Endothelial cell of umbilical vein (primary cell): ENCODE data around the gene CAPNS1. TPM values are rescaled to one million over a fixed set of nuclear protein-coding genes. Genes with fewer than 3 reads are reported as not detected.

Source experiments
- BruUV-seq: library from RNA; stranded (reverse); fragments of 400-500 nt; replicated peaks from 2 replicates; lab custom pipeline; 2021; lab: Mats Ljungman, UMichigan
- CTCF ChIA-PET: fragments of 300-600, 350-600 bp; sonication (Branson Sonifier 250); formaldehyde crosslinking; loops from one replicate; lab custom pipeline; 2021; ENCODE audit warnings: antibody characterized with exemption, inconsistent platforms; lab: Charles Lee
- POLR2A ChIA-PET: fragments of 300-600, 350-600 bp; sonication (Branson Sonifier 250); formaldehyde crosslinking; loops from one replicate; lab custom pipeline; 2021; ENCODE audit warnings: antibody characterized with exemption, inconsistent platforms; lab: Charles Lee
- DNase-seq: peaks from one replicate; pipeline ENCODE4 v3.0.0-alpha.2; 2011; ENCODE audit warnings: low read depth, low spot score
- FAIRE-seq: peaks from 2 replicates; lab custom pipeline; 2011; peaks lifted over from hg19 to GRCh38; lab: Jason Lieb, UNC
- H2AFZ ChIP-seq: 2 replicates; pipeline ENCODE4 v1.6.0; 2012; ENCODE audit warnings: low read depth, low read length, control low read depth, inconsistent platforms
- H3K27ac ChIP-seq: 2 replicates; pipeline ENCODE4 v1.5.1; 2011; ENCODE audit warnings: low read depth, mild to moderate bottlenecking, control low read depth, low read length, moderate library complexity; ENCODE audit not compliant: insufficient read depth
- H3K27me3 ChIP-seq, 2 experiments: 2 replicates each; pipeline versions ENCODE4 v1.6.0 to v1.6.1; 2011; ENCODE audit warnings: low read length in 2 of 2, mixed read lengths in 1 of 2; ENCODE audit not compliant: control insufficient read depth in 2 of 2, insufficient read depth in 2 of 2
- H3K36me3 ChIP-seq, 2 experiments: 2 replicates in 1 of 2; 3 replicates in 1 of 2; pipeline ENCODE4 v1.5.1; 2011; ENCODE audit warnings: low read length in 2 of 2, mild to moderate bottlenecking in 1 of 2, moderate library complexity in 1 of 2; ENCODE audit not compliant: control insufficient read depth in 2 of 2, insufficient read depth in 2 of 2; ENCODE audit errors: extremely low read depth in 1 of 2
- H3K4me1 ChIP-seq: 3 replicates; pipeline ENCODE4 v1.5.1; 2011; ENCODE audit warnings: mild to moderate bottlenecking, low read length; ENCODE audit not compliant: control insufficient read depth, insufficient read depth; ENCODE audit errors: extremely low read depth
- H3K4me2 ChIP-seq: 2 replicates; pipeline ENCODE4 v1.6.1; 2011; ENCODE audit warnings: low read length, control low read depth, mixed read lengths; ENCODE audit not compliant: insufficient read depth
- H3K4me3 ChIP-seq, 3 experiments: fragments of 200-600 bp in 1 of 3; sonication (generic), shearing (Covaris generic) in 1 of 3; replicated peaks in 1 of 3; 2 replicates each; pipeline ENCODE4 v1.5.1; 2011 to 2016; ENCODE audit warnings: control low read depth in 3 of 3, low read length in 3 of 3, mild to moderate bottlenecking in 2 of 3, inconsistent platforms in 1 of 3, low read depth in 1 of 3, moderate library complexity in 1 of 3; ENCODE audit not compliant: insufficient read depth in 1 of 3
- H3K79me2 ChIP-seq: 2 replicates; pipeline ENCODE4 v1.6.0; 2012; ENCODE audit warnings: low read length, inconsistent platforms; ENCODE audit not compliant: control insufficient read depth, insufficient read depth
- H3K9ac ChIP-seq: replicated peaks from 2 replicates; pipeline ENCODE3; 2011; ENCODE audit warnings: low read length, control low read depth; ENCODE audit not compliant: insufficient read depth; ENCODE audit errors: extremely low read depth
- H3K9me1 ChIP-seq: replicated peaks from 3 replicates; pipeline ENCODE4 v1.6.0; 2011; ENCODE audit warnings: mild to moderate bottlenecking, low read length; ENCODE audit not compliant: control insufficient read depth, insufficient read depth; ENCODE audit errors: extremely low read depth
- H3K9me3 ChIP-seq: replicated peaks from 2 replicates; pipeline ENCODE4 v1.5.1; 2012; ENCODE audit warnings: low read length, inconsistent platforms; ENCODE audit not compliant: control insufficient read depth, insufficient read depth
- H4K20me1 ChIP-seq: replicated peaks from 2 replicates; pipeline ENCODE3; 2011; ENCODE audit warnings: mild to moderate bottlenecking, low read length; ENCODE audit not compliant: control insufficient read depth, insufficient read depth; ENCODE audit errors: extremely low read depth
- CTCF ChIP-seq, 2 donors: IDR thresholded peaks; 1 replicate in 1 of 2; 2 replicates in 1 of 2; pipeline ENCODE4 v1.5.1; 2011; ENCODE audit warnings: low read length in 2 of 2, mild to moderate bottlenecking in 2 of 2, moderate library complexity in 2 of 2, control low read depth in 1 of 2, inconsistent platforms in 1 of 2, low read depth in 1 of 2; ENCODE audit not compliant: insufficient read depth in 1 of 2; ENCODE audit errors: extremely low read depth in 1 of 2
- EZH2 ChIP-seq: IDR thresholded peaks from 2 replicates; pipeline ENCODE4 v1.6.1; 2012; ENCODE audit warnings: borderline replicate concordance, low read depth, mild to moderate bottlenecking, moderate library complexity, low read length, inconsistent platforms; ENCODE audit not compliant: severe bottlenecking
- FOS ChIP-seq: IDR thresholded peaks from 2 replicates; pipeline ENCODE4 v1.6.1; 2011; ENCODE audit warnings: mild to moderate bottlenecking, low read length, moderate library complexity, borderline replicate concordance; ENCODE audit not compliant: insufficient read depth
- GATA2 ChIP-seq: IDR thresholded peaks from 2 replicates; pipeline ENCODE4 v1.7.0; 2011; ENCODE audit warnings: low read depth, mild to moderate bottlenecking, moderate library complexity, mixed read lengths, low read length; ENCODE audit not compliant: insufficient read length, insufficient read depth
- JUN ChIP-seq: IDR thresholded peaks from 2 replicates; pipeline ENCODE4 v1.6.1; 2011; ENCODE audit warnings: borderline replicate concordance, low read depth; ENCODE audit not compliant: insufficient read length, insufficient read depth
- MAX ChIP-seq: IDR thresholded peaks from 2 replicates; pipeline ENCODE4 v1.6.1; 2011; ENCODE audit not compliant: insufficient read depth, insufficient read length
- MYC ChIP-seq: IDR thresholded peaks from one replicate; pipeline ENCODE4 v1.6.1; 2011; ENCODE audit warnings: mild to moderate bottlenecking, low read depth, low read length
- POLR2A ChIP-seq: IDR thresholded peaks from 2 replicates; pipeline ENCODE4 v1.6.1; 2012; ENCODE audit warnings: low read depth, mild to moderate bottlenecking, control low read depth, low read length
- POLR2AphosphoS5 ChIP-seq: IDR thresholded peaks from 2 replicates; pipeline ENCODE4 v1.6.1; 2012; ENCODE audit warnings: low read depth, mild to moderate bottlenecking, control low read depth, low read length, moderate library complexity; ENCODE audit not compliant: insufficient read depth
- dilution Hi-C: fragments of 300-500 bp; cut with MboI; formaldehyde crosslinking; loops from one replicate; pipeline ENCODE4 v1.15.0; 2019; ENCODE audit warnings: low sequenced_read_pairs; ENCODE audit not compliant: extremely low pct_ligation_motif_present
- intact Hi-C: fragments of 100-400 bp; cut with micrococcal nuclease; formaldehyde crosslinking; loops from one replicate; pipeline ENCODE4 v1.10.0; 2022
- polyA plus RNA-seq, 4 experiments: library from polyadenylated mRNA; depleted of rRNA in 3 of 4; stranded (reverse) in 3 of 4; unstranded in 1 of 4; fragments of >200 nt; gene quantifications; 2 replicates each; pipeline versions ENCODE4 v1.2.1 to v1.2.3, GENCODE V29; 2011 to 2012; ENCODE audit warnings: missing spikeins in 1 of 4
- total RNA-seq: library from RNA; stranded (reverse); gene quantifications from 2 replicates; pipeline ENCODE4 v1.2.3, GENCODE V29; 2021

Gene CAPNS1
- total and polyA plus RNA-seq, 2 donors (not counting 3 experiments of a cell fraction or from before 2014, with no cell fraction given) = 777 to 1,095 TPM

GRCh38 chr19:36108684-36109083 lies 31.2 kb upstream of the CAPNS1 start:
- CTCF ChIA-PET = no interaction called here
- Histone ChIP-seq H2AFZ (no peak overlapping the region), H3K79me2 (no peaks in the 10 kb centered on the region), H3K4me1 (peaks cover 1% of the 10 kb centered on the region), H3K9ac (no peak overlapping the region), H3K4me3 (no peak overlapping the region), H4K20me1 (no peaks in the 10 kb centered on the region), H3K9me3 (no peaks in the 10 kb centered on the region), H3K4me2 (no peak overlapping the region), H3K9me1 (no peaks in the 10 kb centered on the region), H3K27ac (no peak overlapping the region), H3K36me3 (peaks cover 0 to 1% of the 10 kb centered on the region in 2 experiments), H3K27me3 (no peaks in the 10 kb centered on the region)
- POLR2A ChIA-PET = no interaction called here
- DNase-seq (no peak), FAIRE-seq (no peak)
- intact Hi-C loops = no loop called here
- dilution Hi-C loops = no loop called here
- TF ChIP-seq CTCF (IDR thresholded peaks at IDR 0.05; ENCODE audit: extremely low read depth in 1 of 2, insufficient read depth in 1 of 2, low read depth in 1 of 2, low read length in 2 of 2) = no peak
- no peak for TF ChIP-seq MYC
- TF ChIP-seq JUN = no peak
- TF ChIP-seq EZH2 = no peak
- TF ChIP-seq POLR2AphosphoS5 = no peak
- TF ChIP-seq FOS = no peak
- no peak for TF ChIP-seq MAX
- no peak for TF ChIP-seq GATA2
- no peak for TF ChIP-seq POLR2A
- BruUV-seq = no TSS peak
